CD4-positive, alpha-beta T cell treated with Interleukin-6 at 100 ng/mL for 8 hours (primary cell): ENCODE measurements around the gene NRROS.
"Not testable (repeated sequence)": the region's sequence is repeated elsewhere in the genome, so short reads cannot be mapped to it uniquely, and the experiment has no call there.

ENCODE experiments used
- DNase-seq: peaks from one replicate; pipeline ENCODE4 v3.0.0-alpha.2; 2020; ENCODE audit warnings: mixed read lengths, low spot score

NRROS gene

GRCh38 chr3:196624907-196625306 is 14.6 kb upstream of the NRROS start:
- no peak for DNase-seq

- DNase-seq, result no peak
Measured at GRCh38 chr3:196625331-196625730, 14.2 kb upstream of the NRROS start.

- DNase-seq, result no peak
Measured at GRCh38 chr3:196627918-196628231, 11.6 kb upstream of the NRROS start.

GRCh38 chr3:196629228-196629627 is 10.3 kb upstream of the NRROS start:
- no peak for DNase-seq

GRCh38 chr3:196631682-196632045 is 7.8 kb upstream of the NRROS start:
- no peak for DNase-seq

- DNase-seq, result peak; percentile 92
Measured at GRCh38 chr3:196632046-196632751, 7.3 kb upstream of the NRROS start.

GRCh38 chr3:196633555-196634151 is 5.8 kb upstream of the NRROS start:
- DNase-seq, result no peak

GRCh38 chr3:196634224-196634623 is 5.3 kb upstream of the NRROS start:
- DNase-seq, result no peak

- no peak for DNase-seq
Measured at GRCh38 chr3:196634829-196635228, 4.7 kb upstream of the NRROS start.

- DNase-seq, result no peak
Measured at GRCh38 chr3:196636369-196637349, 2.8 kb upstream of the NRROS start.

- DNase-seq, result not testable (repeated sequence)
Measured at GRCh38 chr3:196637941-196638340, 1.6 kb upstream of the NRROS start.

- DNase-seq, result no peak
Measured at GRCh38 chr3:196638861-196639482, 522 bp upstream of the NRROS start.

GRCh38 chr3:196640297-196641018 is 964 bp downstream of the NRROS start:
- DNase-seq, result peak; percentile 32

GRCh38 chr3:196641333-196642054 is 2.0 kb downstream of the NRROS start:
- DNase-seq, result peak; percentile 34

- no peak for DNase-seq
Measured at GRCh38 chr3:196642434-196642833, 2.9 kb downstream of the NRROS start.

- no peak for DNase-seq
Measured at GRCh38 chr3:196643201-196643749, 3.8 kb downstream of the NRROS start.

- DNase-seq, result no peak
Measured at GRCh38 chr3:196643761-196644160, 4.3 kb downstream of the NRROS start.

- peak; percentile 18 for DNase-seq
Measured at GRCh38 chr3:196645096-196645495, 5.6 kb downstream of the NRROS start.

- DNase-seq, result no peak
Measured at GRCh38 chr3:196645897-196646665, 6.6 kb downstream of the NRROS start.

GRCh38 chr3:196646666-196647216 is 7.2 kb downstream of the NRROS start:
- no peak for DNase-seq
